Measurements from ENCODE around the gene PSMG1.
"Not testable (repeated sequence)": the region's sequence is repeated elsewhere in the genome, so short reads cannot be mapped to it uniquely, and the experiment has no call there.

Gene PSMG1

GRCh38 chr21:39187141-39187540 is 3.9 kb upstream of the PSMG1 start:
- no peak for DNase-seq

GRCh38 chr21:39186676-39187075 is 3.4 kb upstream of the PSMG1 start:
- no peak for DNase-seq

DNA sequence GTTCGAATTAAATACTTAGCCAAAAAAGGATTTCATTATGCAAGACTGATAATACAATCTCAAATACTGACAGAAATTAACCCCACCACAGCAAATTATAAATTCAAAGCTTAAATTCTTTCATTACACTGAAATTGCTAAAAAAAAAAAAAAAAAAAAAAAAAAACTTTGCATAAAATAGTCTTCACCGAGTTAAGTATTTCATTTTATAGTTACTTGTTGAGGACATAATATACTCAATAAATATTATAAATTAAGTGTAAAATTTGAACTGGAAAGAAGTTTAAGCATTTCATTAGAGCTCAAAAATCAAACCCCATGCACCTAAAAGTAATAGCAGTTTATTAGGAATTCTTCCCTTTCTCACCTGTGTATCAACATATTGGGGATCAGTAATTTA is 1.9 kb upstream of the PSMG1 start:
- no peak for DNase-seq

DNA sequence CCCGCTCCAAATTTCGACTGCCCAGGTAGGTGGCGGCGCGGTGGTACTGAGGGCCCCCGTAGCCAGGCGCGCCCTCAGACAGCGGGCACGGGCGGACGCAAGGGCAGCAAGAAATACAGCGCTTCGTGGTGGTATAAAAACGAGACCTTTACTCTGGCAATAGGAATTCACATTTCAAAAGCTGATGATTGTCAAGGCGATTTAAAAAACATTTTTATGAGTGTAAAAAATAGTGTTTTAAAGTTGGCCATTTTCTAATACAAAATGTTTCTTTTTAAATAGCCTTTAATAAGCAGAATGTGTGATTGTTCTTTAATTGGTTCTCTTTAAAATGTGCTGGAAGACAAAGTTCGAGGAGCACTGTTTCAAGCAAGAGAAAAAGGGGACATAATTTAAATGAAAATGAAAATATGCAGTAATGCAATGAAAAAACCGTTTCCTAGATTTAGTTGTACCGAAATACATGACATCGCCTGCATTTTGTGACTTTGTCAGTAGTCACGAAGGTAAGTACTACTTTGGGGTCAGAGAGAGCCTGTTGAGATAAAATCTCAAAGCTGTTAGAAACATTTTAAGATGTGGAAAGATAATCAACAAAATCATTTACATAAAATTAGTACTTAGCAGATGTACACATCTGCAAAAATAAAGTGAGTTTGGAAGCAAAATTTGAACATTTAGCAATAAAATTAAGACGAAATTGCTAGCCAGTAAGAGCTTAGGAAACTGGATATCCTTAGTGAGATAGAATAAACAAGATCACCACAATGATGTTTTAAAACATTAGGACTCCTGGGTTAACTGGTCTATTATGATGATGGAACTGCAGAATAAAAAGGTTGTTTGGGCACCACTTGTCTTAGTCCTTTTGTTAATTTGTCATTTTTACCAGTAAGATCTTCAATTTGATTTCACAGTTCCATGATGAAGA is 1.1 kb upstream of the PSMG1 start:
- no peak for DNase-seq

DNA sequence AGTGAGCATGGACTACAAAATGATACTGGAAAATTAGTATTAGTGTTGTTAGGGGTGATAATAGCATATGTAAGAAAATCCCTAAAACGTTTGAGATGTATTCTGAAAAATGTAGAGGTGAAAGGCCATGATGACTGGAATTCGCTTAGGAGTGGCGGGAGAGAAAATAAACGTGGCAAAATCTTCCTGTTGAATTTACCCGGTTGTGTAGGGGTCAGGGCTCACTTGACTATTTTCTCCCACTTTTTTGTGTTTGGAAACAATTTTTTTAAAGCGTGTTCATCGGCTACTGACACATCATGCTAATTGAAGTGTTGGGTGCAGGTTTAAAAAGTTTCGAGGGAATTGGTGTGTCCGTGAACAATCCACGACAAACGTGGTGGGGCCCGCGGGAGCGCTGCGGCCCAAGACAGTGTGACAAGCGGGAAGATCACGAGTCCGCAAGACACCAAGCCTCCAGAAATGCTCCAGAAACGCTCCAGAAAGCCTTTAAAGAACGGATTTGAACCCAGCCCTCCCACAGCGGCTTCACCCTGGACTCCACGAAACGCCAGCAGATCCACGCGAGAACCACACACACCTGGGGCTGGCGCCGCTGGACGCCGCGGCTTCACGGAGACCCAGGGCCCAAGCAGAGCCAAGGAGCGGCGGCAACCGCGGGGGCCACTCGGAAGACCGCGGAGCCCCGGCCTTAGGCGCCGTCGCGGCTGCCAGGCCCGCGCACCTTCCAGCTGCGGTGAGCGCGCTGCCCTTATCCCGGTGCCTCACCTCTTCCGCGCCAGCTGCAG is 573 bp downstream of the PSMG1 start:
- no peak for DNase-seq

DNA sequence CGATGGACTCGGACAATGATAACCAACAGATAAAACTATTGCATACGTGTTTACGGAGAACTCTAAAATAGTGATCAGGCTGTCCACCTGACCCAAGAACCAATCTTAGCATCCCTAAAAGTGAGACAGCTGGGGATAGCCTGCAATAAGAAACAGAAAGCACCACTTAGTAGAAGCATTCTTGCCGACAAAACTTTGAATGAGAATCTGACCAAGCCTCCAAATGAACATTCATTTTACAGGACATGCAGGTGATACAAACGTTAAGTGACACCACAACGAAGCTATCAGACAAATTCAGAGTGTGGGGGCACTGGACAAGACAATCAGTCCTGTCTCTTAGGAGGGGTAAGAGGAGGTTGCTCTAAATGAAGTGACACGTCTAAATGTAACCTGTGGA is 1.2 kb downstream of the PSMG1 start:
- DNase-seq, result no peak

DNA sequence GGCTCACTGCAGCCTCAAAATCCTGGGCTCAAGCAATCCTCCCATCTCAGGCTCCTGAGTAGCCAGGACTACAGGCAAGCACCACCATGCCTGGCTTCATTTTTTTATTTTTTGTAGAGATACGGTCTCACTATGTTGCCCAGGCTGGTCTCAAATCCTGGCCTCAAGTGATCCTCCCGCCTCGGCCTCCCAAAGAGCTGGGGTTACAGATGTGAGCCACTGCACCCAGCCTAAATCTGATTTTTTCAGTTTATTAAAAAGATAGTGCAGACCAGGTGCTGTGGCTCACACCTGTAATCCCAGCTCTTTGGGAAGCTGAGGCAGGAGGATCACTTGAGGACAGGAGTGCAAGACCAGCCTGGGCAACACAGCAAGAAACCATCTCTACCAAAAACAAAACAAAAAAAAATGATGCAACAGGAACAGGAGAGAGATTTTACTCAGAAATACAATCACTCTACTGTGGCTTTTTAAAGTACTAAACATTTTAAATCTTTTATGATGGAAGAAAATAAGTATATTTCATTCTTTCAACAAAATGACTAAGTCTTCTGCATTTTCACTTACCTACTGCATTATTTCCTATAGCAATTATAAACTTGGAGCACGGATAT is 1.9 kb downstream of the PSMG1 start:
- DNase-seq, result no peak

DNA sequence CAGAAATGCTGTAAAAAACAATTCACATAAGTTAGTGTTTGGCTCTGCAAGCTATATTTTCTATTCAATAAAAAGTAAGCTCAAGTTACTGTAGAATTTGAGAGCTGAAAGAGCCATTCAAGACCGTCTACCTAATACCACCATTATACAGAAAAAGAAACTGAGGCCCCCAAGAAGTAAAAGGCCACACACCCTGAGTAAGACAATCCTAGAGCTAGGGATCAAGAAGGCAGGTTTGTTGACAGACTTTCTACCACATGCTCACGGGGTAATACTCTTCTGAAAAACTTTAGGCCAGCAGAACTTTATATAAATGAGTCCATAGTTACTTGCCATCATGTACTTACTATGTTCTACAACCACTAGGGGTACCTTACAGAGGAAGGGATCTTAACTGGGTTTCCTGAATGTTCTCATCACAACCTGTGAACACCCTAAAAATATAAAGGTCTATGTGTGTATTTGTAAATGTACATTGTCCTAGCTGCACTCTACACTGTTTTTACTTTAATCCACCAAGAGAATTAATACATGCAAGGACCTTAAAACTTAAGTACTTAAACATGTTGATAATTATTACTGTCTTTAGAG is 2.7 kb downstream of the PSMG1 start:
- DNase-seq, result no peak

GRCh38 chr21:39178421-39178820 is 4.8 kb downstream of the PSMG1 start:
- DNase-seq, result no peak

DNA sequence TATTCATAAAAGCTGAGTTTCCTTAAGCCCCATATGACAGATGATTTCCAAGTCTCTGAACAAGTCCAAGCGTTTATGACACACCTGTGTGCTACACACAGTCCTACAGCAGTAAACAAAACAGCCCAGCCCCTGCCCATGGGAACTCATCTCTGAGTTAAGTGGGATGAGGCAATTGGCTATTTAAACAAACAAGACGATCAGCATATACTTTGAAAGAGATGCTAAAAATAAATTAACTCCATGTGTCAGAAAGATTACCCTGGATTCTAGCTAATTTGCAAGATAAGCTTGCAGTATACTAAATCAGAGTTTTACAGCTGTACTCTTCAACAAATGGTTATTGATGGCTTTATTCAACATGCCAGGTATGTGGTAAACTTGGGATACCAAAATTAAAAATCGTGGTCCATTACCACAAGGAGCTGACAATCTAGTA is 7.0 kb downstream of the PSMG1 start:
- DNase-seq, result no peak

GRCh38 chr21:39175665-39176064 is 7.6 kb downstream of the PSMG1 start:
- DNase-seq, result no peak

- no peak for DNase-seq
Observed at GRCh38 chr21:39175154-39175553, 8.1 kb downstream of the PSMG1 start.

- no peak for DNase-seq
Observed at GRCh38 chr21:39173716-39174680, 9.3 kb downstream of the PSMG1 start.

GRCh38 chr21:39169906-39170305 is 13.3 kb downstream of the PSMG1 start:
- DNase-seq, result no peak

DNA sequence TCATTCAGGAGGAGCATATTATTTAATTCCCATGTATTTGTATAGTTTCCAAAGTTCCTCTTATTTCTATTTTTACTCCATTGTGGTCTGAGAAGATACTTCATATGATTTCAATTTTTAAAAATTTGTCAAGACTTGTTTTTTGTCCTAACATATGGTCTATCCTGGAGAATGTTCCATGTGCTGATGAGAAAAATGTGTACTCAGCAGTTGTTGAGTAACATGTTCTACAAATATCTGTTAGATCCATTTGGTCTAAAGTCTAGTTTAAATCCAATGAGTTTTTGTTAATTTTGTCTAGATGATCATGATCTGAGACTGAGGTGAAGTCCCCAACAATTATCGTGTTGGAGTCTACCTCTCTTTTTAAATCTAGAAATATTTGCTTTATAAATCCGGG is 14.5 kb downstream of the PSMG1 start:
- no peak for DNase-seq

DNA sequence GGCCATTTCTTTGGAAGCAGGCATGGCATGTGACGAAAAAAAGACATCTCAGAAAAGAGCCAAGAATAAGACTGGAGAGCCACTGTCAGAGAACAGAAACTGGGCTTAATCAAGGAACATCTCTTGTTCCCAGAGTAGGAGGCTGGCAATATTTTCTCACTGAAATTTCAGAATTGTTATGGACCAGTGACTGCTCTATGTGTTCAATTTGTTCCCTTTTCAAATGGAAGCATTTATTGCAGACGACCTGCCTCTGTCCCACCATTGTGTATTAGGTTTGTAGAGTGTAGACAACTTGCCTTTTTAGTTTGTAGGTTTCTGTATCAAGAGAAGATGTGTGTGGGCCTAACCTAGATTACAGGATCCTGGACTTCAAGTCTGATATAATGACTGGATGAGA is 18.7 kb downstream of the PSMG1 start:
- no peak for DNase-seq

DNA sequence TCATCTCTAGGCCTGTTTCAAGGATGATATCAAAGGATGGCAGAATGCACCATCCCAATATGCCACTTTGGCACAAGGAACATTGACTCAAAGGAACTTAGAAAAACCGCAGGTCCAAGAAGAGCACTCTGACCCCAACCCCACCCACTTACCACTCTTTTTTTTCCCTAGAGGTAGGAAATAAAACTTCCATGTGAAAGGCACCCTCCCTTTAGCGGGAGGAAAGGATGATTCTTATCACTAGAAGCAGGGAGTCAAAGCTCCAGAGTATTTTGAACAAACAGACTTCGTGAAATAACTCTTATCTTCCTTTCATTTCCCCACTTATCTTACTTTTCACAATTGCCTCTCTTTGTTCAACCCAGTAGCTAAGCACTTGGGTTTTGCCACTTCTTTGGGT is 22.2 kb downstream of the PSMG1 start:
- DNase-seq, result no peak

DNA sequence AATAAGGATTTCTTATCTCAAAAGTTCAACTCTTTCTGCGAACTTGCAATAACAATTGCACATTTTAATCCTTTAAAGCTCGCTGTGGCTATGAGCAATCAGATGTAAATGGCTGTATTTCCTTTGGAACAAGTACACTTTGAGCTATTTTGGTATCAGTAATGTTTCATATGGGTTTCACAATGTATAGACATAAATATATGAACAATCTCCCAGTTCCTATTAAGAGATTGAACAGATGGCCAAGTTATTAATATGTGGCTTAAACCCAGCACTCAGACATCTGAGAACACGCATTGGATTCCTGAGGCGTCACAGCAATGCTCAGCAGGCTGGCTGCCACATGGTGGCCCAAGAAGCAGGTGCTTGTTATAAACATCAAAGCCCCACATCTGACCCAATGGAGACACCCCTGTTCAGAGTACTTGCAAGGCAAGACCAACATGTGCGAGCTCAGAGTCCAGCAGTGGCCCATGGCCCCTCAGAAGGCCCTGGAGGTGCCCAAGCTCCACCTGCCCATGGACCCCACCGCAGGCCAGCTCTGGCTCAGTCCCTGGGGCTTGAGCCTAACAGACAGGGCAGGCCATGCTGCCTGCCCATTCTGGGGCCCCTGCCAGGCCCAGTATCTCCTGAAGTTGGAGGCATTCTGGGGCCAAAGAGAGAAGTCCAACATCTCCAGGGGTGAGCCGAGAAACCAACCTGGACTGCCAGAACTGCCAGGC is 23.7 kb downstream of the PSMG1 start:
- no peak for DNase-seq

GRCh38 chr21:39157241-39157640 is 26.0 kb downstream of the PSMG1 start:
- DNase-seq, result not testable (repeated sequence)

- DNase-seq, result no peak
Observed at GRCh38 chr21:39156024-39156423, 27.2 kb downstream of the PSMG1 start.

- no peak for DNase-seq
Observed at GRCh38 chr21:39155578-39155977, 27.7 kb downstream of the PSMG1 start.

Measured in SHP77 treated with DMSO at 0.1 percent for 48 hours (cell line).